GM18499 (cell line): ENCODE results near the gene MYOD1.

Source experiments
- ATAC-seq: cut with Tn5 transposase; IDR thresholded peaks from one replicate; pipeline ENCODE4 v1.9.1; 2021; ENCODE audit warnings: moderate number of reproducible peaks; ENCODE audit not compliant: insufficient read depth, unreplicated experiment

MYOD1 gene

GRCh38 chr11:17730608-17731462, 11.5 kb downstream of the MYOD1 start:
- ATAC-seq, result no peak

GRCh38 chr11:17733261-17733660, 13.9 kb downstream of the MYOD1 start:
- no peak for ATAC-seq

- no peak for ATAC-seq
Measured at GRCh38 chr11:17734418-17734911, 15.1 kb downstream of the MYOD1 start, which contains the start of gene KCNC1. Gene KCNC1 (plus strand): TSS chr11:17734781. CDS start chr11:17736003, 1,222 bp downstream.

GRCh38 chr11:17734986-17735817, 15.8 kb downstream of the MYOD1 start:
- ATAC-seq, result no peak

- no peak for ATAC-seq
Measured at GRCh38 chr11:17735818-17736578, 16.6 kb downstream of the MYOD1 start.

GRCh38 chr11:17736579-17736893, 17.2 kb downstream of the MYOD1 start:
- no peak for ATAC-seq

- no peak for ATAC-seq
Measured at GRCh38 chr11:17736930-17737817, 17.8 kb downstream of the MYOD1 start.

- ATAC-seq, result no peak
Measured at GRCh38 chr11:17738151-17738973, 19.0 kb downstream of the MYOD1 start.

GRCh38 chr11:17739945-17740338, 20.6 kb downstream of the MYOD1 start:
- no peak for ATAC-seq

GRCh38 chr11:17740649-17741235, 21.4 kb downstream of the MYOD1 start:
- ATAC-seq, result no peak

GRCh38 chr11:17741487-17741886, 22.1 kb downstream of the MYOD1 start:
- ATAC-seq, result no peak

- ATAC-seq, result no peak
Measured at GRCh38 chr11:17742019-17742418, 22.6 kb downstream of the MYOD1 start.

- ATAC-seq, result no peak
Measured at GRCh38 chr11:17743026-17743807, 23.8 kb downstream of the MYOD1 start.

GRCh38 chr11:17743808-17744119, 24.4 kb downstream of the MYOD1 start:
- ATAC-seq, result no peak

- no peak for ATAC-seq
Measured at GRCh38 chr11:17744151-17744940, 25.0 kb downstream of the MYOD1 start.

- ATAC-seq, result no peak
Measured at GRCh38 chr11:17745023-17745772, 25.8 kb downstream of the MYOD1 start.
